Naive thymus-derived CD8-positive, alpha-beta T cell (primary cell): ENCODE measurements around the gene PIN1. TPM values are rescaled to one million over a fixed set of nuclear protein-coding genes. Genes with fewer than 3 reads are reported as not detected.

Source experiments
- ATAC-seq, 2 donors: fragments of 150-1000 bp; cut with Tn5 transposase in 1 of 2; sonication (Bioruptor Pico), chemical (Tn5 transposase) in 1 of 2; 1 replicate in 1 of 2; 2 replicates in 1 of 2; pipeline ENCODE4 v1.10.0; 2021; ENCODE audit warnings: mild to moderate bottlenecking in 2 of 2, moderate library complexity in 2 of 2
- POLR2A ChIA-PET: fragments of 350-600 bp; sonication (Branson Sonifier 250); formaldehyde crosslinking; loops from one replicate; lab custom pipeline; 2021; ENCODE audit warnings: antibody characterized with exemption; lab: Charles Lee
- DNase-seq, 10 donors: peaks; one replicate each; pipeline versions ENCODE4 v3.0.0 to v3.0.0-alpha.2; 2020 to 2022
- H3K27ac Mint-ChIP-seq, 10 donors: one replicate each; pipeline ENCODE4 v1.8.0; 2020 to 2022; ENCODE audit warnings: mild to moderate bottlenecking in 10 of 10, mixed read lengths in 10 of 10, moderate library complexity in 4 of 10, inconsistent platforms in 1 of 10
- H3K27me3 Mint-ChIP-seq, 5 donors: one replicate each; pipeline ENCODE4 v1.8.0; 2021 to 2022; ENCODE audit warnings: mixed read lengths in 5 of 5
- H3K36me3 Mint-ChIP-seq, 3 donors: one replicate each; pipeline ENCODE4 v1.8.0; 2020 to 2022; ENCODE audit warnings: mixed read lengths in 3 of 3, mild to moderate bottlenecking in 2 of 3, inconsistent platforms in 1 of 3
- H3K4me1 Mint-ChIP-seq, 4 donors: one replicate each; pipeline ENCODE4 v1.8.0; 2021 to 2022; ENCODE audit warnings: mixed read lengths in 4 of 4
- H3K4me3 Mint-ChIP-seq, 10 donors: one replicate each; pipeline ENCODE4 v1.8.0; 2020 to 2022; ENCODE audit warnings: mild to moderate bottlenecking in 10 of 10, mixed read lengths in 10 of 10, moderate library complexity in 6 of 10, inconsistent platforms in 1 of 10
- H3K9me3 Mint-ChIP-seq, 9 donors: one replicate each; pipeline ENCODE4 v1.8.0; 2020 to 2022; ENCODE audit warnings: mixed read lengths in 9 of 9, mild to moderate bottlenecking in 3 of 9, inconsistent platforms in 1 of 9, moderate library complexity in 1 of 9
- polyA plus RNA-seq, 3 donors: library from polyadenylated mRNA; unstranded; fragments of 300-500 nt; fragmentation: Illumina TruSeq; gene quantifications; one replicate each; pipeline ENCODE4 v1.2.3, GENCODE V29; 2021
- total RNA-seq, 8 experiments: library from RNA in 2 of 8; stranded (reverse) in 2 of 8; gene quantifications; one replicate each; pipeline ENCODE4 v1.2.3 and lab custom pipeline; 2021 to 2026

The PIN1 gene
- total and polyA plus RNA-seq, 5 experiments from 2014 or later = 63.3 to 126 (median 85.3) TPM

DNA sequence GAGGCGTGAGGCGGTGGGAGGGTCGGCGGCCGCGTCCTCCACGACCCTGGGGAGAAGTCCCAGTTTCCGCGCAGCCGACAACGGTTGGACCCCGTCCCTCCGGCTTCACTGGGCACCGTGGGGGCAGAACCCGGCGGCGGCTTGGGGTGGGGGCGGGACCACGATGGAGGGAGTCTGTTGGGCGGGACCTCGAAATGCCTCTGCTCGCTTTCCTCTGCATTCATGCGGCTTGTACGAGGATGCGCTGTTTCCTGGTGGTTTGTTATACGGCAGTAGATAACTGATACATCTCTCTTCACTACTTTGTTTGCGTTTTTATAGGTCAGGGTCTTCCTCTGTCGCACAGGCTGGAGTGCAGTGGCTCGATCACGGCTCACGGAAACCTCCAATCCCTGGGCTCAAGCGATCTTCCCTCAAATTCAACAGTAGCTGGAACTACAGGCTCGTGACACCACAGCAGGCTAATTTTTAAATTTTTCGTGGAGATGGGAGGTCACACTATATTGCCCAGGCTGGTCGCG, 42.0 kb upstream of the PIN1 start:
- Mint-ChIP-seq H3K27me3 (no peaks in the 10 kb centered on the region), H3K9me3 (peaks cover 0 to 6% (median 0%) of the 10 kb centered on the region in 9 donors), H3K4me1 (peaks cover 10 to 39% (median 27%) of the 10 kb centered on the region in 4 donors), H3K27ac (peak overlapping the region; percentile 91 to 99 (median 96)), H3K36me3 (no peaks in the 10 kb centered on the region), H3K4me3 (peak overlapping the region; percentile 86 to 97 (median 90))
- DNase-seq = peak in 6 of 10 donors; percentile 52 to 85 (median 59)
- peak; percentile 26 to 29 for ATAC-seq
- POLR2A ChIA-PET = interaction anchor here (0.6 to 2.4 kb wide), 7 partner anchors 16 to 1623 kb away, joined by 4 to 14 read pairs (median 6); partner anchors contain the start of genes FBXL12, ZNF559, ZNF561 and ZNF846

DNA sequence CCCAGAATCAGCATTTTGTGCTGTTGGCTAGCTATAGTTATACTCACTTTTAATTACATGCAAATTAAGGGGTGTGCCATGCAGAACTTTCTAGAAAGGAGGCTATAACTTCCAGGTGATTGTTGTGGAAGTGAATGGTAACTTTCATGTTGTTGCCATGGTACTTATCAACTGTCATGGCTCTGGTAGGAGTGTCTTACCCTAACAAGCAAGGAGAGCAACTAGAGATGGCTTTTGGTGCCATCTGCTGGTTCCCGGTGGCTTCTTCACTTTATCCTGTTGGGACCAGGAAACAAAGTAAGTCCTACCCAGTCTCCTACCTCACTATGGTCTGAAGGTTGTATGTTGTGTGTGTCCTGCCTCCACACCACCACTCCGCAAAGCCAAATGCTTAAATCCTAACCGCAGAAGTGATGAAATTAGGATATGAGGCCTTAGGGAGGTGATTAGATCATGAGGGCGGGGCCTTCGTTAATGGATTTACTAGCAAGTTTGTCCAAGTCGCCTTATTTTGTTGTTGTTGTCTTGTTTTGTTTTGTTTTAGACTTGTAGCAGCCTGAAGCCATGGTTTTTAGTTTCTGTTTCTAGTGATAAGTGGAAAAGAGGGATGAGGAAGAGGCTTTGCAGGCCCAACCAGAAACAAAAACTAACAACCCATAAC, 38.9 kb upstream of the PIN1 start:
- DNase-seq = peak; percentile 61 to 94 (median 86)
- Mint-ChIP-seq H3K27ac (peak overlapping the region; percentile 81 to 98 (median 91)), H3K27me3 (no peaks in the 10 kb centered on the region), H3K9me3 (peaks cover 0 to 6% (median 0%) of the 10 kb centered on the region in 9 donors), H3K36me3 (no peaks in the 10 kb centered on the region), H3K4me3 (peak overlapping the region in 2 of 10 donors; percentile 28 to 65), H3K4me1 (peaks cover 9 to 34% (median 29%) of the 10 kb centered on the region in 4 donors)
- POLR2A ChIA-PET = interaction anchor here (0.7 to 1.3 kb wide), 9 partner anchors 11 to 1684 kb away, joined by 3 to 10 read pairs (median 4); partner anchors contain the start of genes FBXL12 and ZNF561
- peak; percentile 40 to 54 for ATAC-seq

DNA sequence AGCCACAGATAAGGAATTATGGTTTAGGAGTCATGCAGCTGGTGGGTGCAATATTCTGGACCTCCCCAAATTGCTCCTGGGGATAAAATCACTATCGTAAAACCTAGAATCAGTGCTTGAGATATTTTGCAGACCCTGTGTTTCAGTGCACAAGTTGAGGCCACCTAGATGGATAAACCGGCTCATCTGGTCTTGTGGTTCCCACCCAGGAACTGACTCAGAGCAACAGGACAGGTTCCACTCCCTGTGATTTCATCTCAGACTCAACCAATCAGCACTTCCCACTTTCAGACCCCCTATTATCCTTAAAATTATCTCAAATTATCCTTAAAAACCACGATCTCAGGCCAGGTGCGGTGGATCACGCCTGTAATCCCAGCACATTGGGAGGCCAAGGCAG, 37.2 kb upstream of the PIN1 start:
- Mint-ChIP-seq H3K4me3 (no peak overlapping the region), H3K27me3 (no peaks in the 10 kb centered on the region), H3K9me3 (peaks cover 0 to 6% (median 0%) of the 10 kb centered on the region in 9 donors), H3K27ac (peak overlapping the region in 2 of 10 donors; percentile 36 to 57), H3K36me3 (no peaks in the 10 kb centered on the region), H3K4me1 (peaks cover 9 to 31% (median 25%) of the 10 kb centered on the region in 4 donors)
- POLR2A ChIA-PET = interaction anchor here (2.1 kb wide), 2 partner anchors 11 to 21 kb away, joined by 5 to 10 read pairs; partner anchors contain the start of gene FBXL12
- no peak for DNase-seq
- ATAC-seq = no peak

DNA sequence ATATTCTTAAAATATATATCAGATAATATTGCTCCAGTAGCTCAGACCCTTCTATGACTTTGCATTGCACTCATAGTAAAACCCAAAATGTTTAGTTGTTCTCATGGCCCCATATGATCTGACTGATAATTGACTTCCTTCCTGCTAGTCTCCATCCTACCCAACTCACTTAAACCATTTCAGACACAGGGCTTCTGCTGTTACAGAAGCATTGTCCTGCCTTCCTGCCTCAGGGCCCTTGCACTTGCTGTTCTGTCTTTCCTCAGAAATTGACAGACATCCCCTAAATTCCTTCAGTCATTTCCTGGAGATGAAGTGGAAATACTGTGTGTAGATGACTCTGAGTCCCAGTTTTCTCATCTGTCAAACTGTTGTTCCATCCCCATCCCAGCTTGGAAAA, 36.0 kb upstream of the PIN1 start:
- peak overlapping the region in 1 of 10 donors; percentile 42 for H3K4me3 Mint-ChIP-seq
- no peaks in the 10 kb centered on the region for H3K9me3 Mint-ChIP-seq
- peaks cover 7 to 32% (median 18%) of the 10 kb centered on the region in 4 donors for H3K4me1 Mint-ChIP-seq
- H3K36me3 Mint-ChIP-seq = peaks cover 0 to 2% (median 0%) of the 10 kb centered on the region in 3 donors
- no peak for DNase-seq
- POLR2A ChIA-PET = interaction anchor here (0.6 to 2.1 kb wide), 5 partner anchors 10 to 536 kb away, joined by 3 to 10 read pairs (median 3); partner anchors contain the start of genes FBXL12 and PIN1
- ATAC-seq = no peak
- H3K27me3 Mint-ChIP-seq = no peaks in the 10 kb centered on the region
- peak overlapping the region in 5 of 10 donors; percentile 41 to 87 (median 55) for H3K27ac Mint-ChIP-seq

DNA sequence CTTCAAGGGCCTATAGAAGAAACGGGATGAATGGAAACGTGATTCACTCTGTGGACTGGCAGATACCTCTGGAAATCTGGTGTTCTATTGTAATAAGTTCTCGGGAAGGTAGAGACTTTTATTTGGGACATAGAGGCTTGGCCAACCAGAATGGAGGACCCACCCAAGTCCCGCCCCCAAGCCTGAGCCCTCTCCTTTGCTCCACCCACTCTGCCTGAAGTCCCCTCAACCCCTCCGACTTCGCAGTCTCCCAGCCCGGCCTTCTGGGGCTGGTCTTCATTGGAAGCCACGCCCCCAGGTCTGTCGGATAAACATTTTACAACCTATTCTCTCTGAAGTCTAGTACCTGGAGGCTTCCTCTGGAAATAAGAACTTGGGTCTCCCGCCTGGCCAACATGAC, 33.1 kb upstream of the PIN1 start:
- DNase-seq = no peak
- H3K36me3 Mint-ChIP-seq = peaks cover 0 to 2% (median 0%) of the 10 kb centered on the region in 3 donors
- H3K4me1 Mint-ChIP-seq = peaks cover 2 to 35% (median 14%) of the 10 kb centered on the region in 4 donors
- peak overlapping the region in 4 of 10 donors; percentile 14 to 80 (median 29) for H3K27ac Mint-ChIP-seq
- ATAC-seq = no peak
- H3K4me3 Mint-ChIP-seq = no peak overlapping the region
- H3K9me3 Mint-ChIP-seq = no peaks in the 10 kb centered on the region
- POLR2A ChIA-PET = no interaction called here
- H3K27me3 Mint-ChIP-seq = no peaks in the 10 kb centered on the region

DNA sequence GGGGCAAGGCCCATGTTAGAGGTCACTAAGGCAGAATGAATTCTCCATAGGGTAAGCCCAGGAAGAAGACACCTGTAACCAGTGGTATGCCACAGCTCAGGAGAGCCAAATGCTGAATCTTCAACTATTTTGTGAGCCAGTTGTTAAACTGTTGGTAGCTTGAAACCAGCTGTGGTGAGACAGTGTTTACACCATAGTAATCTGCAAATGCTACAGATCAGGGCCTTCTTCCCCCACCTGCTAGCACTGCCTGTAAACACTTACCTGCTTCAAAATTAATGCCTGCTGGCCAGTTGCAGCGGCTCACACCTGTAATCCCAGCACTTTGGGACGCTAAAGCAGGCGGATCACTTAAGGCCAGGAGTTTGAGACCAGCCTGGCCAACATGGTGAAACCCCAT, 28.3 kb upstream of the PIN1 start:
- peak overlapping the region; percentile 43 to 95 (median 87) for H3K27ac Mint-ChIP-seq
- DNase-seq = no peak
- H3K4me1 Mint-ChIP-seq = peaks cover 12 to 51% (median 32%) of the 10 kb centered on the region in 4 donors

DNA sequence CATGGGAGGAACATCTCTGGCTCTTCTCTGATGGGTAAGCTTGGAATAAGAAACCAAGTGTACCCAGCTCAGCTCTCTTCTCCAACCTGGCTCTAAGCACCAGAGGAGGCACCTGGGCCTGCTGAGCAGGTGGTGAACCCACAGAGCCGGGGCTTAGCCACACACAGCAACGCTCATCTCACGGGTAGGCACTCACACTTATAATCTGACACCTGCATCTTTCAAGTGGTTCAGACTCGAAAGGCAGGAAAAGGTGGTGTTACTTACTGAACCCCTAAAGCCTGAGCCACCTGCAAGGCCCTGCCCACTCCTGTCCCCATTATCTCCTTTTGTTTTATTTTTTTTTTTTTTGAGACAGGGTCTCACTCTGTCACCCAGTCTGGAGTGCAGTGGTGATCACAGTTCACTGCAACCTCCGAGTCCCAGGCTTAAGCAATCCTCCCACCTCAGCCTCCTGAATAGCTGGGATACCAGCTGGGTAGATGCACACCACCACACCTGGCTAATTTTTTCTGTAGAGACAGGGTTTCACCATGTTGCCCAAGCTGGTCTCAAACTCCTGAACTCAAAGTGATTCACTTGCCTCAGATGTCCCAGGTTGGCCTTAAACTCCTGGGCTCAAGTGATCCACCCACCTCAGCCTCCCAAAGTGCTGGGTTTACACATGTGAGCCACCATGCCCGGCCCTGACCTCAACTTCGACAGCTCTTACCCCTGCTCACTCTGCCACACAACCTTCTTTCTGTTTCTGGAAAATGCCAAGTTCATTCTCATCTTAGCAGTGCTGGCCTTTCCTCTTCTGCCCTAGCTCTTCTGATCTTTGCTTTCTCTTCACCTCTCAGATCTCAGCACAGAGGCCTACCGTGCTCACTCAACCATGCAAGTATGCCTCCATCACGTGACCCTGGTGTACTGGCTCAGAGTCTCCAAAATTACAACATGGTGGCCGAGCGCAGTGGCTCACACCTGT, 26.0 kb upstream of the PIN1 start:
- H3K27me3 Mint-ChIP-seq = no peaks in the 10 kb centered on the region
- peaks cover 14 to 48% (median 32%) of the 10 kb centered on the region in 4 donors for H3K4me1 Mint-ChIP-seq
- H3K9me3 Mint-ChIP-seq = peaks cover 0 to 2% (median 0%) of the 10 kb centered on the region in 9 donors
- peaks cover 0 to 25% (median 9%) of the 10 kb centered on the region in 3 donors for H3K36me3 Mint-ChIP-seq
- ATAC-seq (peak; percentile 92 to 97), DNase-seq (peak in 8 of 10 donors; percentile 19 to 73 (median 42))
- POLR2A ChIA-PET = interaction anchor here (0.7 to 3.6 kb wide), 7 partner anchors 10 to 202 kb away, joined by 3 to 14 read pairs (median 4); partner anchors contain the start of genes FBXL12 and UBL5
- H3K4me3 Mint-ChIP-seq = peak overlapping the region in 9 of 10 donors; percentile 18 to 86 (median 53)
- H3K27ac Mint-ChIP-seq = peak overlapping the region; percentile 87 to 97 (median 91)

More for the DNA sequence above, 28.3 kb upstream of the PIN1 start:
- Mint-ChIP-seq H3K9me3 (no peaks in the 10 kb centered on the region), H3K36me3 (peaks cover 0 to 13% (median 7%) of the 10 kb centered on the region in 3 donors), H3K4me3 (no peak overlapping the region), H3K27me3 (no peaks in the 10 kb centered on the region)
- ATAC-seq = no peak
- POLR2A ChIA-PET = interaction anchor here (0.6 to 1.9 kb wide), 4 partner anchors 11 to 761 kb away, joined by 5 to 10 read pairs (median 5); partner anchors contain the start of gene FBXL12

DNA sequence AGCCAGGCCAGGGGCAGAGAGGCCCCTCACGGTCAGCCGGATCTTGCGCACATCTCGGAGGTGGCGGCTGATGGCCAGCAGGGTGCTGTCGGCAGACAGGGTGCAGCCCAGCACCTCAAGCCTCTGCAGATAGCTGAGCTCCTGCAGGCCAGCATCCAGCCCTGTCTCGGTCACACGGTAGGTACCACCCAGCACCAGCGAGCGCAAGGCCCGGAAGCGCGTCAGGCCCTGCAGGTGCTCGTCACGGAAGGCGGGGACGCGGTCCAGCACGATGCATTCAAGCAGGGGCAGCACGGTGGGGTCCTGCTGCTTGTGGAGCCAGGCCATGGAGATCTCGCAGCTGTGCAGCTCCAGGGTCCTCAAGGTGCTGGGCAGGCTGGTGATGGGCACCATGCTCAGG, 24.0 kb upstream of the PIN1 start:
- no peaks in the 10 kb centered on the region for H3K27me3 Mint-ChIP-seq
- POLR2A ChIA-PET = interaction anchor here (3.6 kb wide), 1 partner anchor 8 kb away, joined by 14 read pairs; the partner anchor contains the start of gene FBXL12
- H3K9me3 Mint-ChIP-seq = peaks cover 0 to 2% (median 0%) of the 10 kb centered on the region in 9 donors
- no peak overlapping the region for H3K27ac Mint-ChIP-seq
- no peak for DNase-seq
- ATAC-seq = no peak
- no peak overlapping the region for H3K4me3 Mint-ChIP-seq
- H3K4me1 Mint-ChIP-seq = peaks cover 16 to 50% (median 35%) of the 10 kb centered on the region in 4 donors
- peaks cover under 1 to 39% (median 23%) of the 10 kb centered on the region in 3 donors for H3K36me3 Mint-ChIP-seq

DNA sequence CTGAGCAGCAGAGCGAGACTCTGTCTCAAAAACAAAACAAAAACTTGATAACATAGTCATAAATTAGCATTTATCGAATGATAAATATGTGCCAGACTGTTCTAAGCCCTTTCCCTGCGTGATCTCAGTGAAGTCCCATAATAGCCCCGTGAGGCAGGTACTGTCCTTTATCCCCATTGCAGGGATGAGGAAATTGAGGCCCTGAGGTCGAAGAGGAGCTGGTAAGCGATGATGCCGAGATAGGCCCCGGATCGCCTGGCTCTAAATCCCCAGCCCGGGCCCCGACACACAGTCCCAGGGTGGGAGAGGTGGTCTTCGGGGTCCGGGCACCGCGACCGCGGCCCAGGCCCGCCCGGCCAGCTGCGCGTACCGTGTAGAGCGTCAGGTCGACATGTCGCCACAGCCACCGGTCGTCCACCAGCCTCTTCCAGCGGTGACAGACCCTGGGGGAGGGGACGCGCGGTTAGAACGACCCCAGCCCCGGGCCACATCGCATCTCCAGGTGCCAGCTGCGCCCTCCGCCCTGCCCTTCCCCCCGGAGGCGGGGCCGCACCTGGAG, 16.9 kb upstream of the PIN1 start:
- Mint-ChIP-seq H3K4me3 (peak overlapping the region; percentile 89 to 94 (median 92)), H3K9me3 (peaks cover 0 to 6% (median 0%) of the 10 kb centered on the region in 9 donors), H3K27me3 (no peaks in the 10 kb centered on the region), H3K36me3 (peaks cover 4 to 28% (median 25%) of the 10 kb centered on the region in 3 donors), H3K27ac (peak overlapping the region; percentile 83 to 98 (median 93)), H3K4me1 (peaks cover 13 to 42% (median 33%) of the 10 kb centered on the region in 4 donors)
- ATAC-seq (no peak), DNase-seq (peak in 1 of 10 donors; percentile 20)
- POLR2A ChIA-PET = interaction anchor here (0.6 to 2.2 kb wide), 21 partner anchors 9 to 1302 kb away, joined by 3 to 23 read pairs (median 4); partner anchors contain the start of genes PIN1, UBL5 and ZNF846

DNA sequence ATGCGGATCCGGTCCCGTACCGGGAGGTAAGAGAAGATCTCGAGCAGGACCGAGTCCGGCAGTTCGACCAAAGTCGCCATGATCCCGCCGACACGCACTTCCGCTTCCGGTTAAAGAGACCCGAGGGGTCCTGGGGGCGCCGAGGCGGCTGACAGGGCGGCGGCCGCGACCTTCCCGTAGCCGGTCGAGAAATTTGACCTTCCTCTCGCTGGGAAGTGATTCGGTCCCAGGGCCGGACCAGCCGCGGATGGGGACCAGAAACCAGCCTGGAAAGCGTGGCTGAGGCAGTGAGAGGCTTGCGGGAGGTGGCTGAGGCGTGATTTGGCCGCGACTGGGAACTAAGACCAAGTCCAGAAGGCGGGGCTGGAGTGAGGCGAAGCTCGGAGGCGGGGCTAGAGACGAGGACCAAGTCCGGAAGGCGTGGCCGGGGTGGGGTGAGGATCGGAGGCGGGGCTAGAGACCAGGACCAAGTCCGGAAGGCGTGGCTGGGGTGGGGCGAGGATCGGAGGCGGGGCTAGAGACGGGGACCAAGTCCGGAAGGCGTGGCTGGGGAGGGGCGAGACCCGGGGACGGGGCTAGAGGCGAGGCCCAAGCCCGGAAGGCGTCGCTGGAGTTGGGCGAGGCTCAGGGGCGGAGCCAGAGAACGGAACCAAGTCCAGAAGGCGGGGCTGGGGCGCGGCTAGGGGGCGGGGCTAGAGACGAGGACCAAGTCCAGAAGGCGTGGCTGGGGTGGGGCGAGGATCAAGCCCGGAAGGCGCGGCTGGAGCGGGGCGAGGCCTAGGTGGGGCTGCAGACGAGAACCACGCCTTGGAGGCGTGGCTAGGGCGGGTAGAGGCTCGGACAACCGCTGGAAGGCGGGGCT, 16.2 kb upstream of the PIN1 start, which contains the start of gene FBXL12:
FBXL12 (minus strand) TSS at position 346 of the 862 bp plus-strand sequence; CDS start at position 80, 266 bp downstream.
- Mint-ChIP-seq H3K4me1 (peaks cover 13 to 42% (median 35%) of the 10 kb centered on the region in 4 donors), H3K27me3 (no peaks in the 10 kb centered on the region), H3K27ac (peak within 1 kb of the TSS; percentile 83 to 98 (median 93)), H3K36me3 (peaks cover 4 to 25% (median 21%) of the 10 kb centered on the region in 3 donors), H3K4me3 (peak within 1 kb of the TSS; percentile 89 to 94 (median 92)), H3K9me3 (peaks cover 0 to 5% (median 0%) of the 10 kb centered on the region in 9 donors)
- POLR2A ChIA-PET = interaction anchor here (0.6 to 2.2 kb wide), 22 partner anchors 9 to 1303 kb away, joined by 3 to 23 read pairs (median 4); partner anchors contain the start of genes PIN1, UBL5 and ZNF846
- ATAC-seq = peak; percentile 87 to 90
- peak; percentile 99 to 100 (median 100) for DNase-seq
